ENCODE results near the gene S100A16.
"Not testable (repeated sequence)": the region's sequence is repeated elsewhere in the genome, so short reads cannot be mapped to it uniquely, and the experiment has no call there.

S100A16 gene

GRCh38 chr1:153612755-153613331 is at the start of gene S100A16:
Gene S100A16, minus strand, starts transcription at chr1:153613137. Its CDS starts 4,986 bp downstream, at chr1:153608151.
- no peak for DNase-seq

GRCh38 chr1:153662269-153662668 is 49.3 kb upstream of the S100A16 start:
- no peak for DNase-seq

GRCh38 chr1:153661111-153661708 is 48.3 kb upstream of the S100A16 start:
- DNase-seq, result peak; percentile 42

GRCh38 chr1:153659656-153660055 is 46.7 kb upstream of the S100A16 start:
- no peak for DNase-seq

- DNase-seq, result no peak
Observed at GRCh38 chr1:153659175-153659534, 46.2 kb upstream of the S100A16 start.

GRCh38 chr1:153658400-153659174 is 45.6 kb upstream of the S100A16 start, which contains the start of gene SNAPIN:
Gene SNAPIN, plus strand, starts transcription at chr1:153658703. Its CDS starts 41 bp downstream, at chr1:153658744.
- peak; percentile 89 for DNase-seq

- no peak for DNase-seq
Observed at GRCh38 chr1:153655333-153655732, 42.4 kb upstream of the S100A16 start.

GRCh38 chr1:153652805-153653500 is 40.0 kb upstream of the S100A16 start:
- DNase-seq, result no peak

GRCh38 chr1:153651771-153652170 is 38.8 kb upstream of the S100A16 start:
- no peak for DNase-seq

GRCh38 chr1:153649863-153650235 is 36.9 kb upstream of the S100A16 start:
- no peak for DNase-seq

- DNase-seq, result no peak
Observed at GRCh38 chr1:153649137-153649862, 36.4 kb upstream of the S100A16 start.

- no peak for DNase-seq
Observed at GRCh38 chr1:153648000-153648643, 35.2 kb upstream of the S100A16 start.

- DNase-seq, result no peak
Observed at GRCh38 chr1:153647346-153647714, 34.4 kb upstream of the S100A16 start.

- no peak for DNase-seq
Observed at GRCh38 chr1:153646672-153647345, 33.9 kb upstream of the S100A16 start.

- DNase-seq, result no peak
Observed at GRCh38 chr1:153643816-153644215, 30.9 kb upstream of the S100A16 start.

- DNase-seq, result no peak
Observed at GRCh38 chr1:153643100-153643499, 30.2 kb upstream of the S100A16 start.

GRCh38 chr1:153642161-153642560 is 29.2 kb upstream of the S100A16 start:
- no peak for DNase-seq

- no peak for DNase-seq
Observed at GRCh38 chr1:153640861-153641260, 27.9 kb upstream of the S100A16 start.

GRCh38 chr1:153640213-153640612 is 27.3 kb upstream of the S100A16 start:
- DNase-seq, result not testable (repeated sequence)

- no peak for DNase-seq
Observed at GRCh38 chr1:153639280-153639679, 26.3 kb upstream of the S100A16 start.

GRCh38 chr1:153638261-153638660 is 25.3 kb upstream of the S100A16 start:
- no peak for DNase-seq

GRCh38 chr1:153636312-153636711 is 23.4 kb upstream of the S100A16 start:
- DNase-seq, result no peak

All from NCI-H2171 treated with DMSO at 0.1 percent for 48 hours (cell line).